H1 (cell line): Measurements from ENCODE around the gene SPAG17.

Experiments
- EP300 ChIP-seq, 2 experiments: IDR thresholded peaks; 1 replicate in 1 of 2; 2 replicates in 1 of 2; pipeline ENCODE4 v1.6.1; 2011 to 2012; ENCODE audit warnings: low read depth in 2 of 2, low read length in 2 of 2, mild to moderate bottlenecking in 2 of 2, borderline replicate concordance in 1 of 2, inconsistent platforms in 1 of 2, moderate library complexity in 1 of 2
- GABPA ChIP-seq: IDR thresholded peaks from 2 replicates; pipeline ENCODE4 v1.6.1; 2011; ENCODE audit warnings: mild to moderate bottlenecking, low read length, moderate library complexity, borderline replicate concordance; ENCODE audit not compliant: insufficient read depth
- POLR2AphosphoS5 ChIP-seq: IDR thresholded peaks from 2 replicates; pipeline ENCODE4 v1.6.1; 2011; ENCODE audit warnings: low read depth, low read length
- RAD21 ChIP-seq, 2 experiments: IDR thresholded peaks in 1 of 2; conservative IDR thresholded peaks in 1 of 2; 2 replicates each; pipeline ENCODE4 v1.6.1; 2011; ENCODE audit warnings: low read depth in 2 of 2, low read length in 2 of 2, improper control_type of control experiment in 1 of 2, inconsistent platforms in 1 of 2, mild to moderate bottlenecking in 1 of 2, moderate library complexity in 1 of 2
- SP1 ChIP-seq: IDR thresholded peaks from 2 replicates; pipeline ENCODE4 v1.6.1; 2011; ENCODE audit warnings: low read depth, low read length
- TF ChIP-seq, protein P1 (sequence below): IDR thresholded peaks from 2 replicates; pipeline ENCODE4 v1.6.1; 2012; ENCODE audit warnings: low read length, inconsistent platforms
- TF ChIP-seq, protein P2 (sequence below), 3 experiments: IDR thresholded peaks; 1 replicate in 2 of 3; 2 replicates in 1 of 3; pipeline versions ENCODE4 v1.5.1 to v1.6.1; 2011; ENCODE audit warnings: low read length in 3 of 3, mild to moderate bottlenecking in 3 of 3, inconsistent platforms in 2 of 3, low read depth in 1 of 3, moderate library complexity in 1 of 3; ENCODE audit not compliant: insufficient read depth in 1 of 3; ENCODE audit errors: control extremely low read depth in 1 of 3

DNA sequence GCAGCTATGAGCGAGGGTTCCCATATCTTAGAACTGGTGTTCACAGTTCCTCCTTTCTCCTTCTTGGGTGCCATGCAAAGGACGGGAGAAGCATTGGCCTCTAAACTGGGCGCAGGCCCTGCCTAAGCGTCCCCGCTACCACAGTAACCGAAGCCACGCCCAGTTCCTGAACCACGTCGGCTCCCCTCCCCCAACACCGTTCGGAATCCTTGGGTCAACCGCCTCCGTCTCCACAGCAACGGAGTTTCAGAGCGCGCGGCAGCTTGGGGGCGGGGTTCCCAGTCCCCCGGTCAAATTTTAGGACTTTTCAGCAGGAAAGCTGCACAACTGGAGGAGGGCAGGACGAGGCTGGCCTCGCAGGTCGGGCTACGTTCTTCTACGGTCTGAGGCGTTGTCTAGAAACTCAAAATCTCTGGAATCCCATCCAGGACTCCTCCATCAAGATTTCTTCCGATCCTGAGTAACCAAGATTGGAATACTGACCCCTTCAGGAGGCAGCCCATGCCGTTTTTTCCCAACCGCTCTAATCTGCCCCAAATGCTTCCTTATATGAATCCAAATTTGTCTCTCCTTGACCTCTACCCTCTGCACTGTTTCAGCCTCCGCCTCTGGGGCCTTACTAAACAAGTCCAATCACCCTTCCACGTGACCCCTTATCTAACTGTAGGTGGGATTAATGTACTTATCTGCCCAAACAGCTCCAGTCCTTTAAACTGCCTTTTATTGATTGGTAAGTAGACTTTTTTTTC is at the start of gene SPAG17:
- TF ChIP-seq SP1: peak; percentile 70; the same call in 1 of the 2 replicates
- TF ChIP-seq EP300 (IDR thresholded peaks at IDR 0.05; ENCODE audit: borderline replicate concordance in 1 of 2, low read depth in 2 of 2, low read length in 2 of 2): 0 out of 3 replicates have a peak, but pooled peaks of 1 of the 2 experiments have one; percentile 41
- peak; percentile 44; the same call in 1 of the 2 replicates for TF ChIP-seq POLR2AphosphoS5
- TF ChIP-seq GABPA: no peak
- TF ChIP-seq RAD21 (IDR thresholded peaks at IDR 0.05 in 1 of 2, conservative IDR thresholded peaks at IDR 0.05 in 1 of 2; ENCODE audit: low read depth in 2 of 2, low read length in 2 of 2): no peak; a peak in 1 of 4 replicates
- TF ChIP-seq, protein P1, sequence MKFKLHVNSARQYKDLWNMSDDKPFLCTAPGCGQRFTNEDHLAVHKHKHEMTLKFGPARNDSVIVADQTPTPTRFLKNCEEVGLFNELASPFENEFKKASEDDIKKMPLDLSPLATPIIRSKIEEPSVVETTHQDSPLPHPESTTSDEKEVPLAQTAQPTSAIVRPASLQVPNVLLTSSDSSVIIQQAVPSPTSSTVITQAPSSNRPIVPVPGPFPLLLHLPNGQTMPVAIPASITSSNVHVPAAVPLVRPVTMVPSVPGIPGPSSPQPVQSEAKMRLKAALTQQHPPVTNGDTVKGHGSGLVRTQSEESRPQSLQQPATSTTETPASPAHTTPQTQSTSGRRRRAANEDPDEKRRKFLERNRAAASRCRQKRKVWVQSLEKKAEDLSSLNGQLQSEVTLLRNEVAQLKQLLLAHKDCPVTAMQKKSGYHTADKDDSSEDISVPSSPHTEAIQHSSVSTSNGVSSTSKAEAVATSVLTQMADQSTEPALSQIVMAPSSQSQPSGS: no peak
- TF ChIP-seq, protein P2, sequence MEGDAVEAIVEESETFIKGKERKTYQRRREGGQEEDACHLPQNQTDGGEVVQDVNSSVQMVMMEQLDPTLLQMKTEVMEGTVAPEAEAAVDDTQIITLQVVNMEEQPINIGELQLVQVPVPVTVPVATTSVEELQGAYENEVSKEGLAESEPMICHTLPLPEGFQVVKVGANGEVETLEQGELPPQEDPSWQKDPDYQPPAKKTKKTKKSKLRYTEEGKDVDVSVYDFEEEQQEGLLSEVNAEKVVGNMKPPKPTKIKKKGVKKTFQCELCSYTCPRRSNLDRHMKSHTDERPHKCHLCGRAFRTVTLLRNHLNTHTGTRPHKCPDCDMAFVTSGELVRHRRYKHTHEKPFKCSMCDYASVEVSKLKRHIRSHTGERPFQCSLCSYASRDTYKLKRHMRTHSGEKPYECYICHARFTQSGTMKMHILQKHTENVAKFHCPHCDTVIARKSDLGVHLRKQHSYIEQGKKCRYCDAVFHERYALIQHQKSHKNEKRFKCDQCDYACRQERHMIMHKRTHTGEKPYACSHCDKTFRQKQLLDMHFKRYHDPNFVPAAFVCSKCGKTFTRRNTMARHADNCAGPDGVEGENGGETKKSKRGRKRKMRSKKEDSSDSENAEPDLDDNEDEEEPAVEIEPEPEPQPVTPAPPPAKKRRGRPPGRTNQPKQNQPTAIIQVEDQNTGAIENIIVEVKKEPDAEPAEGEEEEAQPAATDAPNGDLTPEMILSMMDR (IDR thresholded peaks at IDR 0.05; ENCODE audit: control extremely low read depth in 1 of 3, insufficient read depth in 1 of 3, low read depth in 1 of 3, low read length in 3 of 3): peak; percentile 16 to 56 (median 33)
